ENCODE data around the gene KCNIP1.
"Not testable (repeated sequence)": the region's sequence is repeated elsewhere in the genome, so short reads cannot be mapped to it uniquely, and the experiment has no call there.

Gene KCNIP1

DNA sequence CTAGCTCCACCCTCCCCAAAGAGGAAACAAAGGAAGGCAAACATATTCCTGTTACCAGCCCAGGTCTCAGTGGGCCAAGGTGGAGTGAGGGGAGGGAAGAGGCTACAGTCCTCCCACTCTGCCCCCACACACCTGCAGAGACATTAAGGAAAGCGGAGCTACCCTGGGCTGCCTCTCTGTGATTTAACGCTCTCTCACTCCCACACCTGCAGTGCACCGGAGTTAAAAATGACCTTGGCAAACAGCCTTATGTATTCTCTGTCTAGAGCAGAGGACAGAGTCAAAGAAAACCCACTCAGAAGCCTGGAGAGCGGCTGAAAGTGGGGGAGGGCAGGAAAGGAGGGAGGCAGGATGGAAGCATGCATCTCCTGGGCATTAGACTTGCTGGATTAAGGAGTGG is 32.7 kb downstream of the KCNIP1 start:
- no peak for DNase-seq (ENCODE audit: low read depth, low spot score)

DNA sequence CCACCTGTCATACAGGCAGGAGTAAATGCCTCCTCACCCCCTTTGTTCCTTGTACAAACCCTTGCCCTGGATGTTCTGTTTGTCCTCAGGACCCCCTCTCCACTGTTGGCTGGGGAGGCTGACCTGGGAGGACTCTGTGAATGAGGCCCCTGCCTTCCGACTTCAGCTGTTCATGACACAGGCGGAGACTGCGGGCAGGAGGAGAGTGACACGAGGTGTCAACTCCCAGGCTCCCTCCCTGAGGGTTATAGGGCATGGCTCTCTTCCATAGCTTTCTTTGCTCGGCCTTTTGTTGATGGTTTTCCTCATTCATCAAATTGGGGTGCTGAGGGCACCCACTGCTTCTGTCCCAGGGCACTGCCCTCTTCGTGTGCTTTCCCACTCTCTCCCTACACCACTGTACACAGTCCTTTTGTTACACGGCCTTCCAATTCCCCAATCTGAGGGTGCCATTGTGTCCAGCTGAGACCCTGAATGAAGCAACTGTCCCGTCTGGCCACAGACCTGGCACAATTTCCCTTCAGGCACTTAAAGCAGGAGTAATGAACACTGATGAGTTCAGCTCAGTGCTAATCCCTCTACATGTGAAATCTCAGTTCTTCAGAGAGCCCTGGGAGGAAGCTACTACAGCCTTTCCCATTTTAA is 33.8 kb downstream of the KCNIP1 start:
- no peak for DNase-seq (ENCODE audit: low read depth, low spot score)

DNA sequence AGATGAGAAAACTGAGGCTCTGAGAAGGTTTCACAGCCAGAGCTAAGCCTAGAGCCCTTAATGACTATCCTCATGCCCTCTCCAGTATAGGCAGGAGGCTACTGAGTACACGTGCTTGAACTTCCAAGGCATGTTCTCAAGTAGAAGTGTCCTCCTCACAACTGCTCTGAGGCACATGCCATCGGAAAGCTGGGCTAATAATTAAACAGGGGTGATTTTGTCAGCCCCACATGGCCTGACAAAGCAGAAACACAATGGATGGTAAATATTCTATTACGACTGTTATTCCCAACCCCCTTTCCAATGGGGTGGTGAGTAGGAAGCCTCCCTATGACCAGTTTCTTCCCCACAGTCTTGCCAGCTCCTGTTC is 34.3 kb downstream of the KCNIP1 start:
- no peak for DNase-seq (ENCODE audit: low read depth, low spot score)

DNA sequence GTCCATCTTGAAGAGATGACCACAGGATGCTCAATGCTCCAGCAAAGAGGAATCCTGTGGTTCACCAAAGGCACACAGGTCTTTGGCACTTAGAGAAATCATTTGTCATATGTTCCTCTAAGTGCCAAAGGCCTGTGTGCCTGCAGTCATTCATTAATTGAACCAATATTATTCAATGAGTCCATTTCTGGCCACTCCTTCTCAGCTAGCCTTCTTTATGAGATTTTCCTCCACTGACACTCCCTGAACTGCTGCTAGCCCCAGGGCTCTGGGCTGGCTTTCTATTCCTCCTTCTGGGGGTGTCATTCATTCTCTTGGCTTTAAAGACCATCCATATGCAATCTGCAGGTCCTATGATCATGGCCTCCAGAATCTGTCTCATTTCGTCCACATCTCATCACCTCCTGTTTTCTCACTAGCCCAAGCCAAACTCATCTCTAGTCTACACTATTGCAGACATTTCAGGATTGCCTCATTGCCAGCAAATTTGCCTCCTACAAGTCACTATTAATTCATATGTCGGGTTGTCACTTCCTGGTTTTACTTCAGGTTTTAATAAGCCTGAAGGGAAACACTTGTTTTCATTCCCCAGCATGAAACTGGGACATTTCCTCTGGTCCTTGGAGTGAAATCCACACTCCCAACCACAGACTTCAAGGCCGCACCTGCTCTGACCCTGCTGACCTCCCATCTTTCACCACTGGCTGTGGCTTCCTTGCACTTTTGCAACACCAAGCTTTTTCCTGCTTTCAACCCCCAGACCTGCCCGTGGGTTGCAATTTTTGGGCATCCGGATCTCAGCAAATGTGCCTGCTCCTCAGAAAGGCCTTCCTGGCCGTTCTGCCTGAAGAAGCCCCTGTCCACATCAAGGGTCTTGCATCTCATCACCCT is 35.1 kb downstream of the KCNIP1 start:
- DNase-seq (ENCODE audit: low read depth, low spot score) = no peak

GRCh38 chr5:170540271-170540670 is 36.5 kb downstream of the KCNIP1 start:
- no peak for DNase-seq (ENCODE audit: low read depth, low spot score)

GRCh38 chr5:170541146-170541769 is 37.4 kb downstream of the KCNIP1 start:
- DNase-seq (ENCODE audit: low read depth, low spot score) = no peak

DNA sequence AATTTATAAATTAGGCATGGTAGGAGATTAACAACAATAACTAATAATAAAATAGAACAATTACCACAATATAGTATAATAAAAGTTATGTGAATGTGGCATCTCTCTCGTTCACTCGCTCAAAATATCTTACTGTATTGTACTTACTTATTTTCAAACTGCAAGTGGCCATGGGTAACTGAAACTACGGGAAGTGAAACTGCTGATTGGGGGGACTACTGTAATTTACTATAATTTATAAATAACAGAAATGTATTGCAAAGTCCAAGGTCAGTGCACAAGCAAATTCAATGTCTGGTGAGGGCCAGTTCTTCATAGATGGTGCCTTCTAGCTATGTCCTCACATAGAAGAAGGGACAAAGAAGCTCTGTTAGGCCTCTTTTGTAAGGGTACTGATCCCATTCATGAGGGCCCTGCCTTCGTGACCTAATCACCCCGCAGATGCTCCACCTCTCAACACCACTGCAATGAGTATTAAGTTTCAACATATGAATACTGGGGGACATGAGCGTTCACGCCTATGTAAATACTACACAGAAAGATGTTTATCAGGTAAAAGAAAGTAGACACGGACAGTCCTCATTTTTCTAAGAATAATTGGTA is 39.0 kb downstream of the KCNIP1 start:
- DNase-seq (ENCODE audit: low read depth, low spot score) = no peak

DNA sequence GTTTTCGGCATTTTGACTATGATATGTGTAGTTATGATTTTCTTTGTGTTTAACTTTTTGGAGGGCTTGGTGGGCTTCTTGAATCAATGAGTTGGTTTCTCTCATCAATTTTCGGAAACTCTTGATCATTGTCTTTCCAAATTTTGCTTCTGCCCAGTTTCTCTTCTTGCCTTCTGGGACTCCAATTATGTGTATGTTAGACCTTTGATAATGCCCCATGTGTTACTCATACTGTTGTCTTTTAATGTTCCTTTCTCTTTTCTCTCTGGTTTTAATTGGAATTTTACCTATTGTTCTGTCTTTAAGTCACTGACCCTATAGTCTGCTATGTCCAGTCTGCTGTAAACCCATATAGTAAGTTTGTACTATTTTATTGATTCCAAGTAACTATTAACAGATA is 41.5 kb downstream of the KCNIP1 start:
- no peak for DNase-seq (ENCODE audit: low read depth, low spot score)

DNA sequence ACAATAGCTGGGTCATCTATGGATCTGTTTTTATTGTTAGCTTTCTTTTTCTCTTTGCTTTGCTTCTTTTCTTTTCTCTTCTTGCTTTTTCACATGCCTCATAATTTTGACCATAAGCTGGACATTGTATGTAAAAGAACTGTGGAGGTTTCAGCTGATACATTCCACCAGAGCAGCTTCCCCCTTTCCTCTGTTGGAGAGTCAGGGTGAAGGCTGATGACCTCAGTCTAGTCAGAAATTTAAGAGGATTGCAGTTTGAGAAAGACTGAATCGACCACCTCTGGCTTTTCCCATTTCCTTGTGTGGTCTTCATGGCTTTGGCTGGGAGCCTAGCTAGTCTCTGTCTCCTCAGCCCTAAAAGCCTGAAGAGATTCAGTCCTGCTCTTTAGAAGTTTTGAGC is 42.0 kb downstream of the KCNIP1 start:
- DNase-seq (ENCODE audit: low read depth, low spot score) = no peak

GRCh38 chr5:170546282-170546681 is 42.5 kb downstream of the KCNIP1 start:
- DNase-seq (ENCODE audit: low read depth, low spot score) = no peak

GRCh38 chr5:170550382-170550781 is 46.6 kb downstream of the KCNIP1 start:
- not testable (repeated sequence) for DNase-seq (ENCODE audit: low read depth, low spot score)

DNA sequence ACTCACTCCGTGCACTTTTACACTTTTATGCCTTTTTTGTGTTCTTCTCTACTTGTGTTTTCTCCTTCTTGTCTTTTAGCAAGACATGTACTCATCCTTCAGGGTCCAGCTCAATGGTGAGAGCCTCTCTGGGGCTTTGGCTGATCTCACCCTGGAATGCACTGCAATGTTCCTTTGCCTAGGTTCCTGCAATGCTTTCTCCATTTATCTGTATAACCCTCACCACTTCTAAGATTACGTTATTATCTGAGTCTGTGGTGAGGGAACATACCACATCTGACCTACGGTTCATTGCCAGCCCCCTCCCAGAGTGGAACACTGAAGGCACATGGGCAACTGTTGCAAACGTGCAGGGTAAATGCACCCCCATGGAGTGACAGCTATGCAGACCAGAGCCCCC is 47.3 kb downstream of the KCNIP1 start:
- DNase-seq (ENCODE audit: low read depth, low spot score) = no peak

DNA sequence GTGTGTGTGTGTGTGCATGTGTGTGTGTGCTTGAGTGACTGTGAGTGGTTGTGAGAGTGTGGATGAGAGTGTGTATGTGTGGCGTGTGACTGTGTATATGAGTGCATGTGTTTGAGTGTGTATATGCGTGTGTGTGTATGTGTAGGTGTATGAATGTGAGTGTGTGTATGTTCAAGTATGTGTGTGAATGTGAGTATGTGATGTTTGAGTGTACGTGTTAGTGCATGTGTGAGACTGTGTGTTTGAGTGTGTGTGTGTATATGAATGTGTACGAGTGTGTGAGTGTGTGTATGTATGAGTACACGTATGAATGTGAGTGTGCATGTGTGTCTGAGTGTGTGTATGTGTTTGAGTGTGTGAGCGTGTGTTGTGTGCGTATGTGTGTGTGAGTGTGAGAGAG is 47.8 kb downstream of the KCNIP1 start:
- DNase-seq (ENCODE audit: low read depth, low spot score) = no peak

GRCh38 chr5:170552621-170553115 is 48.8 kb downstream of the KCNIP1 start:
- DNase-seq (ENCODE audit: low read depth, low spot score) = peak; percentile 9

GRCh38 chr5:170553218-170553617 is 49.4 kb downstream of the KCNIP1 start:
- DNase-seq (ENCODE audit: low read depth, low spot score) = no peak

DNA sequence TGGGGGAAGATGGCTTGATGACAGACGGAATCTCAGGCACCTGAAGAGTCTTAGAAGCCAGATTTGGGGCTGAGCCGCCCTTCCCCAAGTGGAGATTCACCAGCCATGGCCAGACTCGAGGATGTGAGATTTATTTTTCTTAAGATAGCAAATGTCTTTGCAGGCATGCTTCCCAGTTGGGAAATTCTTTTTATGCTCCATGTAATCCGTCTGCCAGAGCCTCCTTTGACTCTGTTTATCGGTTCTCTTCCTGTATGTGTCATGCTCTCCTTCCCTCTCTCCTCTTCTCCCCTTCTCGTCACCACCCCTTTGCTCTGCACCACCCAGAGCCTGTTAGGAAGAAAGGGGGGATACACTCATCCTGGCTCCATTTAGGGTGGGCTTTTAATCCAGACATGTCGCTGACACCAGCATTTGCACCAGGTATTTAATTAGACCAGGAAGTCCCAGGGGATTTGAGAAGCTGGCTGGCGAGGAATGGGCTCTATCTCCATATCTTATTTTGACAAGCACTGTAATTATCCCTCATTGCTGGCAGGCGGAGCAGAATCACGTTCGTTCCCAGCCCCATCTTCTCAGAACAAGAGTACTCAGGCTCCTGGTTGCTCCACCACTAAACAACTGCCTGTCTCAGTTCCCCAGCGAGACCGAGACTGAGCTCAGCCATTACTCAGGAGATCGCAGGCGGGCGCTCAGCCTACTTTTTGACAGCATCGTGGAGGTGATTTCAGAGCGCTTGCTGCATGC is 50.9 kb downstream of the KCNIP1 start:
- DNase-seq (ENCODE audit: low read depth, low spot score) = no peak

DNA sequence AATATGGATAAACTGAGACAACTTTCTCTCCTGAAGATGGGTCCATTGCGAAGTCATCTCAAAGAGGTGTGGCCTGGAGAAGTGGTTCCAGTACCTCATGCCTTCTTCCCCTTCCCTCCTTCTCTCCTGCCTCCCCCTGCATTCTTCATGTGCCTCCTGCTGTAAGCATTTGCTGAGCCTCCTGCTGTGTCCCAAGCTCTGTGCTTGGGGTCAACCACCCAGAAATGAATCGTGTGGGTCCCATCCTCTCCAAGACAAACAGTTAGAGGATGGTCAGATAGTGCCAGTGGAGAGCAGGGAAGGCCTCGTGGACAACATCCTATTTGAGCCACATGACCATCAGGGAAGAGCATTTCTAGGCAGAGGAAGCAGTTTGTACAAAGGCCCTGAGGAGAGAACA is 53.5 kb downstream of the KCNIP1 start:
- no peak for DNase-seq (ENCODE audit: low read depth, low spot score)

GRCh38 chr5:170559296-170559695 is 55.5 kb downstream of the KCNIP1 start:
- DNase-seq (ENCODE audit: low read depth, low spot score) = no peak

GRCh38 chr5:170560938-170561337 is 57.1 kb downstream of the KCNIP1 start:
- DNase-seq (ENCODE audit: low read depth, low spot score) = no peak

GRCh38 chr5:170562166-170562874 is 58.5 kb downstream of the KCNIP1 start:
- DNase-seq (ENCODE audit: low read depth, low spot score) = no peak

GRCh38 chr5:170562875-170563228 is 59.0 kb downstream of the KCNIP1 start:
- DNase-seq (ENCODE audit: low read depth, low spot score) = no peak

Data from iPS DF 19.7 (cell line).